Measurements from ENCODE around the gene HACD3. TPM values are rescaled to one million over a fixed set of nuclear protein-coding genes. Genes with fewer than 3 reads are reported as not detected.

The HACD3 gene
- total and polyA plus RNA-seq, 2 of the 13 experiments (the other 11 are each of a cell fraction or from before 2014, with no cell fraction given), result 73.6 to 161 TPM

DNA sequence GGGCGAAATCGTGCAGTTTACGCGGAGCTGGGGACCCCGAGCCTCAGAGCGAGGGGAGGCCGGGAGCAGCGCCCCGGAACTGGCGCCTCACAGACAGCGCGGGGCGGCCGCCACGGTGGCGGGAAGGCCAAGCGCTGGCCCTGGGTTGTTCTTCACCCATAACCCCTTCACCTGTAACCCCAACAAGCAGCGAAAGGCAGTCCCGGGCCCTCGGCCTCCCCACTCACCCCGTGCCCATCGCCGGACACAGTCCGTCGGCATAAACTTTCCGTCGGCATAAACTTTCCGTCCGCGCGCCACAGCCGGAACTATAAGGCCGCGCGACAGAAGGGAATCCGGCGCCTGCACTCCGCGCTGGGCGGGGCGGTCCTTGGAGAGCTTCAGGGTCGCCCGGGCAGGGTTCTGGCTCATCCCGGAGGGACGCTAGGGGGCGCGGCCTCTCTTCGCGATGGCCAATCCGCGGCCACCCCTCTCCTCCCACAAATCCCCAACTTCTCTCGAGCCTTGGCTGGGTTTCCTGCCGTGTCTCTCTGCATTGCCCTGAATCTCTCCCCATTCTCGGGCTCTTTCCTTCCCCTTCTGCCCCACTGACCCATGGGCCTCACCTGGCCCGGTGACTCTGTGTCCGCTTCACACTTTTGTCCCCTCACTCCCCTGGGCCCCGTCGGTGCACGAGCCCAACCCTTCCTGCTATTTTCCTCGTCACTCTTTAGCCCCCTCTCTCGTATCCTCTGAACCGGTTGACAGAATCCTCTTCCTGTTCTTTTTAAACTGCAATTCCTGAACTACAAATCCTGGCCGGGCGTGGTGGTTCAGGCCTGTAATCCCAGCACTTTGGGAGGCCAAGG lies 80.8 kb downstream of the HACD3 start, which contains the start of gene INTS14 (continued):
- TF ChIP-seq, protein P1, sequence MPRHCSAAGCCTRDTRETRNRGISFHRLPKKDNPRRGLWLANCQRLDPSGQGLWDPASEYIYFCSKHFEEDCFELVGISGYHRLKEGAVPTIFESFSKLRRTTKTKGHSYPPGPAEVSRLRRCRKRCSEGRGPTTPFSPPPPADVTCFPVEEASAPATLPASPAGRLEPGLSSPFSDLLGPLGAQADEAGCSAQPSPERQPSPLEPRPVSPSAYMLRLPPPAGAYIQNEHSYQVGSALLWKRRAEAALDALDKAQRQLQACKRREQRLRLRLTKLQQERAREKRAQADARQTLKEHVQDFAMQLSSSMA (CRISPR knock-in tag; IDR thresholded peaks at IDR 0.05), result no peak
- TF ChIP-seq ZNF670 (CRISPR knock-in tag; IDR thresholded peaks at IDR 0.05; ENCODE audit: borderline replicate concordance) (peak; percentile 96), ZNF713 (CRISPR knock-in tag; IDR thresholded peaks at IDR 0.05) (no peak; the same call in 1 of the 2 replicates), SOX6 (IDR thresholded peaks at IDR 0.05) (no peak), SOX6 (CRISPR knock-in tag; IDR thresholded peaks at IDR 0.05) (peak; percentile 71), SMAD9 (CRISPR knock-in tag; IDR thresholded peaks at IDR 0.05) (no peak), KMT2B (CRISPR knock-in tag; IDR thresholded peaks at IDR 0.05) (peak; percentile 99), ZNF761 (CRISPR knock-in tag; conservative IDR thresholded peaks at IDR 0.05) (peak; percentile 62; the same call in 1 of the 2 replicates), ZNF263 (CRISPR knock-in tag; IDR thresholded peaks at IDR 0.05) (peak; percentile 57; the same call in 1 of the 2 replicates), FOXJ3 (CRISPR knock-in tag; IDR thresholded peaks at IDR 0.05; ENCODE audit: borderline replicate concordance) (peak; percentile 76; the same call in 1 of the 2 replicates), NFE2L2 (IDR thresholded peaks at IDR 0.05; ENCODE audit: low read length) (no peak), ZSCAN21 (CRISPR knock-in tag; IDR thresholded peaks at IDR 0.05; ENCODE audit: borderline replicate concordance) (peak; percentile 91), ZNF530 (CRISPR knock-in tag; IDR thresholded peaks at IDR 0.05; ENCODE audit: low read depth) (no peak), SP140L (CRISPR knock-in tag; IDR thresholded peaks at IDR 0.05; ENCODE audit: borderline replicate concordance) (peak; percentile 95; the same call in 1 of the 2 replicates), HNRNPH1 (optimal IDR thresholded peaks at IDR 0.05; ENCODE audit: low read depth, low read length) (peak; percentile 93), MEIS2 (CRISPR knock-in tag; IDR thresholded peaks at IDR 0.05) (peak; percentile 59; the same call in 1 of the 2 replicates), ELF1 (CRISPR knock-in tag; IDR thresholded peaks at IDR 0.05) (peak; percentile 83), THYN1 (CRISPR knock-in tag; IDR thresholded peaks at IDR 0.05; ENCODE audit: borderline replicate concordance, low read depth) (no peak), ZNF33B (CRISPR knock-in tag; IDR thresholded peaks at IDR 0.05) (no peak), ZNF30 (CRISPR knock-in tag; IDR thresholded peaks at IDR 0.05) (no peak; the same call in 1 of the 2 replicates), NR2C2 (CRISPR knock-in tag; IDR thresholded peaks at IDR 0.05; ENCODE audit: borderline replicate concordance) (peak; percentile 91), NCOA5 (CRISPR knock-in tag; IDR thresholded peaks at IDR 0.05) (no peak), ZNF451 (CRISPR knock-in tag; IDR thresholded peaks at IDR 0.05) (peak; percentile 42; the same call in 1 of the 2 replicates), RFX1 (IDR thresholded peaks at IDR 0.05) (no peak), ZFP41 (CRISPR knock-in tag; IDR thresholded peaks at IDR 0.05; ENCODE audit: borderline replicate concordance) (no peak), ZC3H13 (CRISPR knock-in tag; IDR thresholded peaks at IDR 0.05) (peak; percentile 90)
- TF ChIP-seq, protein P2, sequence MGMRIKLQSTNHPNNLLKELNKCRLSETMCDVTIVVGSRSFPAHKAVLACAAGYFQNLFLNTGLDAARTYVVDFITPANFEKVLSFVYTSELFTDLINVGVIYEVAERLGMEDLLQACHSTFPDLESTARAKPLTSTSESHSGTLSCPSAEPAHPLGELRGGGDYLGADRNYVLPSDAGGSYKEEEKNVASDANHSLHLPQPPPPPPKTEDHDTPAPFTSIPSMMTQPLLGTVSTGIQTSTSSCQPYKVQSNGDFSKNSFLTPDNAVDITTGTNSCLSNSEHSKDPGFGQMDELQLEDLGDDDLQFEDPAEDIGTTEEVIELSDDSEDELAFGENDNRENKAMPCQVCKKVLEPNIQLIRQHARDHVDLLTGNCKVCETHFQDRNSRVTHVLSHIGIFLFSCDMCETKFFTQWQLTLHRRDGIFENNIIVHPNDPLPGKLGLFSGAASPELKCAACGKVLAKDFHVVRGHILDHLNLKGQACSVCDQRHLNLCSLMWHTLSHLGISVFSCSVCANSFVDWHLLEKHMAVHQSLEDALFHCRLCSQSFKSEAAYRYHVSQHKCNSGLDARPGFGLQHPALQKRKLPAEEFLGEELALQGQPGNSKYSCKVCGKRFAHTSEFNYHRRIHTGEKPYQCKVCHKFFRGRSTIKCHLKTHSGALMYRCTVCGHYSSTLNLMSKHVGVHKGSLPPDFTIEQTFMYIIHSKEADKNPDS (CRISPR knock-in tag; IDR thresholded peaks at IDR 0.05), result peak; percentile 81
- TF ChIP-seq, protein P3, sequence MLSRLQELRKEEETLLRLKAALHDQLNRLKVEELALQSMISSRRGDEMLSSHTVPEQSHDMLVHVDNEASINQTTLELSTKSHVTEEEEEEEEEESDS (CRISPR knock-in tag; IDR thresholded peaks at IDR 0.05; ENCODE audit: borderline replicate concordance), result no peak; the same call in 1 of the 2 replicates
- TF ChIP-seq, protein P4, sequence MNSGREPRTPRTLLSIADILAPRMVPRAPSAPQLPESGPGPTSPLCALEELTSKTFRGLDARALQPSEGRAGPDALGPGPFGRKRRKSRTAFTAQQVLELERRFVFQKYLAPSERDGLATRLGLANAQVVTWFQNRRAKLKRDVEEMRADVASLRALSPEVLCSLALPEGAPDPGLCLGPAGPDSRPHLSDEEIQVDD (CRISPR knock-in tag; IDR thresholded peaks at IDR 0.05; ENCODE audit: borderline replicate concordance), result 0 out of 2 replicates have a peak, but pooled peaks have one; percentile 73

All from HepG2 (cell line).